Natural killer cell (primary cell): ENCODE results near the gene GIPC1. TPM values are rescaled to one million over a fixed set of nuclear protein-coding genes. Genes with fewer than 3 reads are reported as not detected.

Source experiments
- ATAC-seq, 3 donors: fragments of 150-1000 bp in 2 of 3; fragments of 200-7000 bp in 1 of 3; cut with Tn5 transposase; 1 replicate in 1 of 3; 2 replicates in 2 of 3; pipeline ENCODE4 v1.10.0; 2021; ENCODE audit warnings: mild to moderate bottlenecking in 2 of 3, moderate library complexity in 2 of 3
- DNase-seq, 2 donors: peaks; one replicate each; pipeline versions ENCODE4 v3.0.0 to v3.0.0-alpha.2; 2013 to 2021; ENCODE audit warnings: mixed read lengths in 1 of 2
- H3K27ac ChIP-seq: one replicate; pipeline ENCODE4 v1.5.1; 2013; ENCODE audit warnings: mild to moderate bottlenecking, low read length
- H3K27me3 ChIP-seq: one replicate; pipeline ENCODE4 v1.6.1; 2013; ENCODE audit warnings: low read length; ENCODE audit not compliant: control insufficient read depth, insufficient read depth
- H3K36me3 ChIP-seq: one replicate; pipeline ENCODE4 v1.6.1; 2013; ENCODE audit warnings: low read length; ENCODE audit not compliant: control insufficient read depth, insufficient read depth
- H3K4me1 ChIP-seq: one replicate; pipeline ENCODE4 v1.6.1; 2013; ENCODE audit warnings: low read length; ENCODE audit not compliant: control insufficient read depth, insufficient read depth
- H3K4me3 ChIP-seq: one replicate; pipeline ENCODE4 v1.5.1; 2013; ENCODE audit warnings: low read length
- H3K9me3 ChIP-seq: one replicate; pipeline ENCODE4 v1.6.1; 2013; ENCODE audit warnings: low read length; ENCODE audit not compliant: control insufficient read depth, insufficient read depth
- H3K27ac Mint-ChIP-seq, 2 donors: one replicate each; pipeline ENCODE4 v1.8.0; 2022; ENCODE audit warnings: mild to moderate bottlenecking in 2 of 2, mixed read lengths in 2 of 2, moderate library complexity in 1 of 2
- H3K27me3 Mint-ChIP-seq, 2 donors: one replicate each; pipeline ENCODE4 v1.8.0; 2022; ENCODE audit warnings: low read depth in 2 of 2, mixed read lengths in 2 of 2
- H3K36me3 Mint-ChIP-seq: one replicate; pipeline ENCODE4 v1.8.0; 2022; ENCODE audit warnings: mixed read lengths
- H3K4me1 Mint-ChIP-seq, 2 donors: one replicate each; pipeline ENCODE4 v1.8.0; 2022; ENCODE audit warnings: mixed read lengths in 2 of 2
- H3K4me3 Mint-ChIP-seq: one replicate; pipeline ENCODE4 v1.8.0; 2022; ENCODE audit warnings: mild to moderate bottlenecking, moderate library complexity, mixed read lengths
- H3K9me3 Mint-ChIP-seq, 2 donors: one replicate each; pipeline ENCODE4 v1.8.0; 2022; ENCODE audit warnings: mixed read lengths in 2 of 2
- CTCF ChIP-seq: fragments of 200-600 bp; IDR thresholded peaks from one replicate; pipeline ENCODE4 v1.8.0; 2022; ENCODE audit warnings: antibody characterized with exemption
- WGBS: methylation state at CpG from one replicate; pipeline ENCODE4 v1.1.7; 2013; ENCODE audit warnings: missing lambda C conversion rate; ENCODE audit not compliant: insufficient coverage; 5-methylcytosine and 5-hydroxymethylcytosine counted together
- intact Hi-C: fragments of 100-400 bp; cut with micrococcal nuclease; formaldehyde crosslinking; loops from one replicate; pipeline ENCODE4 v1.14.2; 2022
- total RNA-seq, 4 donors: library from RNA; stranded (reverse); fragments of 120-200 nt in 1 of 4; gene quantifications; one replicate each; pipeline versions ENCODE4 v1.2.3 to v1.2.4, GENCODE V29; 2013 to 2022

GIPC1 gene
- total RNA-seq, 3 donors from 2014 or later (not counting 1 experiment from before 2014, with no cell fraction given), result 25.3 to 34.5 (median 31.4) TPM

GRCh38 chr19:14476327-14476672 is 19.6 kb downstream of the GIPC1 start:
- no peaks in the 10 kb centered on the region for H3K36me3 Mint-ChIP-seq
- no peak for DNase-seq
- intact Hi-C loops, result loop anchor here (1.0 to 10.0 kb wide), 6 partner anchors 17 to 591 kb away; partner anchors contain the start of genes ASF1B and DDX39A
- H3K9me3 Mint-ChIP-seq, result no peaks in the 10 kb centered on the region
- H3K27ac Mint-ChIP-seq, result peak overlapping the region; percentile 81 to 99
- WGBS, result 79% methylated on average over 7 of the region's 7 CpGs
- Histone ChIP-seq H3K27ac (peak overlapping the region; percentile 3), H3K36me3 (peaks cover 13% of the 10 kb centered on the region), H3K27me3 (peaks cover 11% of the 10 kb centered on the region), H3K4me1 (peaks cover 66% of the 10 kb centered on the region), H3K4me3 (no peak overlapping the region), H3K9me3 (no peaks in the 10 kb centered on the region)
- H3K4me3 Mint-ChIP-seq, result peak overlapping the region; percentile 76
- H3K4me1 Mint-ChIP-seq, result peaks cover 29 to 54% of the 10 kb centered on the region in 2 donors
- TF ChIP-seq CTCF, result no peak
- H3K27me3 Mint-ChIP-seq, result peaks cover 0 to 11% of the 10 kb centered on the region in 2 donors
- no peak for ATAC-seq

GRCh38 chr19:14475251-14476073 is 20.5 kb downstream of the GIPC1 start, which contains the start of gene PTGER1:
TSS of gene PTGER1 (minus strand) at chr19:14475354. CDS start at chr19:14474320, 1,034 bp downstream.
- TF ChIP-seq CTCF, result no peak
- H3K4me1 Mint-ChIP-seq, result peaks cover 29 to 54% of the 10 kb centered on the region in 2 donors
- H3K9me3 Mint-ChIP-seq, result no peaks in the 10 kb centered on the region
- peak within 1 kb of the TSS; percentile 76 for H3K4me3 Mint-ChIP-seq
- Histone ChIP-seq H3K27me3 (peaks cover 11% of the 10 kb centered on the region), H3K4me3 (no peak within 1 kb of the TSS), H3K36me3 (peaks cover 17% of the 10 kb centered on the region), H3K4me1 (peaks cover 64% of the 10 kb centered on the region), H3K27ac (peak within 1 kb of the TSS; percentile 3), H3K9me3 (no peaks in the 10 kb centered on the region)
- peak; percentile 43 to 67 (median 58) for ATAC-seq
- H3K27me3 Mint-ChIP-seq, result peaks cover 0 to 11% of the 10 kb centered on the region in 2 donors
- peak; percentile 60 to 67 for DNase-seq
- intact Hi-C loops, result loop anchor here (1.0 to 10.0 kb wide), 6 partner anchors 16 to 591 kb away; partner anchors contain the start of genes ASF1B and DDX39A
- H3K36me3 Mint-ChIP-seq, result no peaks in the 10 kb centered on the region
- peak within 1 kb of the TSS; percentile 81 to 99 for H3K27ac Mint-ChIP-seq
- WGBS, result 12% methylated on average over 33 of the region's 33 CpGs

- peaks cover 29 to 54% of the 10 kb centered on the region in 2 donors for H3K4me1 Mint-ChIP-seq
- Histone ChIP-seq H3K27me3 (peaks cover 11% of the 10 kb centered on the region), H3K4me1 (peaks cover 58% of the 10 kb centered on the region), H3K27ac (no peak overlapping the region), H3K9me3 (no peaks in the 10 kb centered on the region), H3K4me3 (no peak overlapping the region), H3K36me3 (peaks cover 23% of the 10 kb centered on the region)
- DNase-seq (no peak), ATAC-seq (no peak)
- H3K27me3 Mint-ChIP-seq, result peaks cover 0 to 11% of the 10 kb centered on the region in 2 donors
- peak overlapping the region; percentile 61 for H3K4me3 Mint-ChIP-seq
- H3K36me3 Mint-ChIP-seq, result no peaks in the 10 kb centered on the region
- H3K9me3 Mint-ChIP-seq, result no peaks in the 10 kb centered on the region
- intact Hi-C loops, result loop anchor here (5.0 to 10.0 kb wide), 2 partner anchors 338 to 590 kb away; partner anchors contain the start of gene ASF1B
- no peak for TF ChIP-seq CTCF
- WGBS, result 53% methylated on average over 11 of the region's 12 CpGs
- peak overlapping the region; percentile 38 to 99 for H3K27ac Mint-ChIP-seq
These were observed 21.1 kb downstream of the GIPC1 start for GRCh38 chr19:14474827-14475226.
